ENCODE data around the gene MRPL55. TPM values are rescaled to one million over a fixed set of nuclear protein-coding genes. Genes with fewer than 3 reads are reported as not detected.

MRPL55 gene
- total and polyA plus RNA-seq, 2 experiments from 2014 or later: 92.4 to 172 TPM

GRCh38 chr1:228090613-228091081 is 18.5 kb downstream of the MRPL55 start (continued):
- TF ChIP-seq, protein P1, sequence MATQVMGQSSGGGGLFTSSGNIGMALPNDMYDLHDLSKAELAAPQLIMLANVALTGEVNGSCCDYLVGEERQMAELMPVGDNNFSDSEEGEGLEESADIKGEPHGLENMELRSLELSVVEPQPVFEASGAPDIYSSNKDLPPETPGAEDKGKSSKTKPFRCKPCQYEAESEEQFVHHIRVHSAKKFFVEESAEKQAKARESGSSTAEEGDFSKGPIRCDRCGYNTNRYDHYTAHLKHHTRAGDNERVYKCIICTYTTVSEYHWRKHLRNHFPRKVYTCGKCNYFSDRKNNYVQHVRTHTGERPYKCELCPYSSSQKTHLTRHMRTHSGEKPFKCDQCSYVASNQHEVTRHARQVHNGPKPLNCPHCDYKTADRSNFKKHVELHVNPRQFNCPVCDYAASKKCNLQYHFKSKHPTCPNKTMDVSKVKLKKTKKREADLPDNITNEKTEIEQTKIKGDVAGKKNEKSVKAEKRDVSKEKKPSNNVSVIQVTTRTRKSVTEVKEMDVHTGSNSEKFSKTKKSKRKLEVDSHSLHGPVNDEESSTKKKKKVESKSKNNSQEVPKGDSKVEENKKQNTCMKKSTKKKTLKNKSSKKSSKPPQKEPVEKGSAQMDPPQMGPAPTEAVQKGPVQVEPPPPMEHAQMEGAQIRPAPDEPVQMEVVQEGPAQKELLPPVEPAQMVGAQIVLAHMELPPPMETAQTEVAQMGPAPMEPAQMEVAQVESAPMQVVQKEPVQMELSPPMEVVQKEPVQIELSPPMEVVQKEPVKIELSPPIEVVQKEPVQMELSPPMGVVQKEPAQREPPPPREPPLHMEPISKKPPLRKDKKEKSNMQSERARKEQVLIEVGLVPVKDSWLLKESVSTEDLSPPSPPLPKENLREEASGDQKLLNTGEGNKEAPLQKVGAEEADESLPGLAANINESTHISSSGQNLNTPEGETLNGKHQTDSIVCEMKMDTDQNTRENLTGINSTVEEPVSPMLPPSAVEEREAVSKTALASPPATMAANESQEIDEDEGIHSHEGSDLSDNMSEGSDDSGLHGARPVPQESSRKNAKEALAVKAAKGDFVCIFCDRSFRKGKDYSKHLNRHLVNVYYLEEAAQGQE (IDR thresholded peaks at IDR 0.05; ENCODE audit: unreplicated experiment): no peak

DNA sequence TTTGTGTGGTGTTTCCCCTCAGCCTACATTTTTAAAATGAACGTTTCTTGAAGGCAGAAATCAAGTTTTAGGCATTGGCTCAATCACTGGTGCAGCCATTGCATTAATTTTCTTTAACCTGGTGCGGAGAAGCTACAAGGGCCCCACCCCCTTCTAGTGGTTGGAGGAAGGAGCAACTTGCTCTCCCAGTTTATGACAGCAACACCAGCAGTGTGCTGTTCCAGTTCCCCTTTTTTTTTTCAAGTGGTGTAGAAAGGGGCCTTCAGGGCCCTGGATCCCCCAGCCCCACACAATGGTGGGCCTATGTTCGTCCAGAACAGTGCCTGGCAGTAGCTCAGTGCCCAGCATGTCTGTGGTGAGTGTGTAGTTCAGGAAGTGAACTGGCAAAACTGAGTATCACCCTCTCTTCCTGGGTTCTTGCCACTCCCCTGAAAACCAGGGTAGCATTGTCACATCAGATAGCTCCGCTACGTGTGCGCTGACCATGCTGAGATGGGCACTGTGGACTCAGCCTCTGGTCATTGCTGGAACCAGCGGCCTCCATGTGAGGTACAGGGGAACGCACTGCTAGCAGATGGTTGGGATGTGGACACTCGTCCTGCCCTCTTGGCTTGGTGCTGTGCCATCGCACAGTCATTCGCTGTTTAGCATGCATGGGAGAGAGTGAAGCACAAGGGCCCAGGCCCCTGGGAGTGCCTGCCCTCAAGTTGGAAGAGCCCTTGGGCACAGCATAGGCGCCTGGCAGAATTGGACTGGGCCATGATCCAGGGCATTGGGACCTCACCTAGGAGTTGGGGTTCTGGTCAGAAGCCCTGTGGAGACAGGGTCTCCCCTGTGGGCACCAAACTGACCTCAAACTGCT is 19.3 kb downstream of the MRPL55 start:
- Histone ChIP-seq H3K79me2 (replicated peaks; ENCODE audit: insufficient read depth) (peaks cover 100% of the 10 kb centered on the region), H3K4me2 (no peak overlapping the region), H3K4me3 (no peak overlapping the region), H3K4me1 (ENCODE audit: insufficient read depth) (peaks cover 7% of the 10 kb centered on the region; the same call in 1 of the 2 replicates), H3K27ac (ENCODE audit: low read depth) (no peak overlapping the region), H3K36me3 (ENCODE audit: insufficient read depth) (no peaks in the 10 kb centered on the region), H3K27me3 (ENCODE audit: insufficient read depth) (no peaks in the 10 kb centered on the region), H2AFZ (no peak overlapping the region), H4K20me1 (replicated peaks; ENCODE audit: insufficient read depth) (peaks cover 98% of the 10 kb centered on the region), H3F3A (replicated peaks; ENCODE audit: low read depth) (no peaks in the 10 kb centered on the region), H3K9me2 (ENCODE audit: insufficient read depth) (no peaks in the 10 kb centered on the region)
- H3K36me3 Mint-ChIP-seq (ENCODE audit: low read depth): peaks cover 42% of the 10 kb centered on the region
- H3K27ac Mint-ChIP-seq: no peak overlapping the region
- H3K9me3 Mint-ChIP-seq: peaks cover 5% of the 10 kb centered on the region; the same call in 1 of the 3 replicates
- ATAC-seq: no peak
- DNase-seq (ENCODE audit: low spot score): no peak
- no peak overlapping the region for H3K4me3 Mint-ChIP-seq
- H3K27me3 Mint-ChIP-seq (ENCODE audit: insufficient read depth, low read depth, poor library complexity): peaks cover 7% of the 10 kb centered on the region
- peaks cover 32% of the 10 kb centered on the region for H3K4me1 Mint-ChIP-seq
- TF ChIP-seq EZH2phosphoT487 (IDR thresholded peaks at IDR 0.05; ENCODE audit: unreplicated experiment) (no peak), POLR2AphosphoS5 (IDR thresholded peaks at IDR 0.05; ENCODE audit: low read depth) (no peak), JUNB (IDR thresholded peaks at IDR 0.05; ENCODE audit: unreplicated experiment) (no peak), STAT1 (IDR thresholded peaks at IDR 0.05; ENCODE audit: unreplicated experiment) (no peak), ZNF462 (CRISPR knock-in tag; IDR thresholded peaks at IDR 0.05) (no peak)
- TF ChIP-seq, protein P2, sequence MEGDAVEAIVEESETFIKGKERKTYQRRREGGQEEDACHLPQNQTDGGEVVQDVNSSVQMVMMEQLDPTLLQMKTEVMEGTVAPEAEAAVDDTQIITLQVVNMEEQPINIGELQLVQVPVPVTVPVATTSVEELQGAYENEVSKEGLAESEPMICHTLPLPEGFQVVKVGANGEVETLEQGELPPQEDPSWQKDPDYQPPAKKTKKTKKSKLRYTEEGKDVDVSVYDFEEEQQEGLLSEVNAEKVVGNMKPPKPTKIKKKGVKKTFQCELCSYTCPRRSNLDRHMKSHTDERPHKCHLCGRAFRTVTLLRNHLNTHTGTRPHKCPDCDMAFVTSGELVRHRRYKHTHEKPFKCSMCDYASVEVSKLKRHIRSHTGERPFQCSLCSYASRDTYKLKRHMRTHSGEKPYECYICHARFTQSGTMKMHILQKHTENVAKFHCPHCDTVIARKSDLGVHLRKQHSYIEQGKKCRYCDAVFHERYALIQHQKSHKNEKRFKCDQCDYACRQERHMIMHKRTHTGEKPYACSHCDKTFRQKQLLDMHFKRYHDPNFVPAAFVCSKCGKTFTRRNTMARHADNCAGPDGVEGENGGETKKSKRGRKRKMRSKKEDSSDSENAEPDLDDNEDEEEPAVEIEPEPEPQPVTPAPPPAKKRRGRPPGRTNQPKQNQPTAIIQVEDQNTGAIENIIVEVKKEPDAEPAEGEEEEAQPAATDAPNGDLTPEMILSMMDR (conservative IDR thresholded peaks at IDR 0.05; ENCODE audit: low read depth in 2 of 2): no peak
- TF ChIP-seq, protein P1 (IDR thresholded peaks at IDR 0.05; ENCODE audit: unreplicated experiment): no peak

Data from GM23338 (cell line).